HEK293T (cell line): ENCODE data around the gene TMEM209.
"Not testable (repeated sequence)": the region's sequence is repeated elsewhere in the genome, so short reads cannot be mapped to it uniquely, and the experiment has no call there.

Source experiments
- CTCF ChIA-PET: fragments of 350-600 bp; formaldehyde crosslinking; extraction: SDS; loops from one replicate; lab custom pipeline; 2021; ENCODE audit warnings: antibody characterized with exemption, inconsistent platforms; lab: Yijun Ruan, JAX
- POLR2A ChIA-PET: fragments of 350-600 bp; formaldehyde crosslinking; extraction: SDS; loops from one replicate; lab custom pipeline; 2020; ENCODE audit warnings: antibody characterized with exemption, inconsistent platforms; lab: Yijun Ruan, JAX
- DNase-seq: peaks from one replicate; pipeline ENCODE4 v3.0.0; 2012; ENCODE audit warnings: mixed read lengths; ENCODE audit errors: extremely low spot score
- ARNT ChIP-seq: fragments of 450-650 bp; IDR thresholded peaks from 2 replicates; pipeline ENCODE4 v1.6.1; 2017; ENCODE audit warnings: mild to moderate bottlenecking
- BHLHE40 ChIP-seq: fragments of 450-650 bp; IDR thresholded peaks from 2 replicates; pipeline ENCODE4 v1.6.1; 2016; ENCODE audit warnings: mild to moderate bottlenecking, moderate library complexity, borderline replicate concordance
- CTBP1 ChIP-seq: fragments of 450-650 bp; IDR thresholded peaks from 2 replicates; pipeline ENCODE4 v1.6.1; 2016; ENCODE audit warnings: borderline replicate concordance
- ELF4 ChIP-seq: fragments of 450-650 bp; IDR thresholded peaks from 2 replicates; pipeline ENCODE4 v1.6.1; 2017; ENCODE audit warnings: antibody characterized with exemption
- FOXA1 ChIP-seq: fragments of 450-650 bp; IDR thresholded peaks from 2 replicates; pipeline ENCODE4 v1.6.1; 2016; ENCODE audit warnings: mild to moderate bottlenecking
- FOXK2 ChIP-seq: fragments of 450-650 bp; IDR thresholded peaks from 2 replicates; pipeline ENCODE4 v1.6.1; 2016; ENCODE audit warnings: mild to moderate bottlenecking
- FOXM1 ChIP-seq: fragments of 450-650 bp; IDR thresholded peaks from 2 replicates; pipeline ENCODE4 v1.6.1; 2017; ENCODE audit warnings: mild to moderate bottlenecking, borderline replicate concordance
- HDGF ChIP-seq: fragments of 450-650 bp; IDR thresholded peaks from 2 replicates; pipeline ENCODE4 v1.6.1; 2017; ENCODE audit warnings: antibody characterized with exemption, borderline replicate concordance
- L3MBTL2 ChIP-seq: fragments of 450-650 bp; conservative IDR thresholded peaks from 2 replicates; pipeline ENCODE4 v1.6.1; 2016; ENCODE audit warnings: mild to moderate bottlenecking
- LEF1 ChIP-seq: fragments of 450-650 bp; IDR thresholded peaks from 2 replicates; pipeline ENCODE4 v1.6.1; 2017; ENCODE audit warnings: mild to moderate bottlenecking, borderline replicate concordance
- NFRKB ChIP-seq: fragments of 450-650 bp; IDR thresholded peaks from 2 replicates; pipeline ENCODE4 v1.6.1; 2016; ENCODE audit warnings: mild to moderate bottlenecking, moderate library complexity
- PKNOX1 ChIP-seq: fragments of 450-650 bp; IDR thresholded peaks from 2 replicates; pipeline ENCODE4 v1.6.1; 2016
- SP1 ChIP-seq: fragments of 450-650 bp; IDR thresholded peaks from 2 replicates; pipeline ENCODE4 v1.6.1; 2017
- SUZ12 ChIP-seq: fragments of 450-650 bp; IDR thresholded peaks from 2 replicates; pipeline ENCODE4 v1.6.1; 2016; ENCODE audit warnings: mild to moderate bottlenecking
- TARDBP ChIP-seq: fragments of 450-650 bp; IDR thresholded peaks from 2 replicates; pipeline ENCODE4 v1.6.1; 2016
- ZNF384 ChIP-seq: fragments of 450-650 bp; IDR thresholded peaks from 2 replicates; pipeline ENCODE4 v1.6.1; 2016

TMEM209 gene

GRCh38 chr7:130127821-130128317, 77.3 kb downstream of the TMEM209 start:
- ChIA-PET POLR2A (no interaction called here), CTCF (interaction anchor here (0.5 kb wide), 1 partner anchor 34 kb away, joined by 7 read pairs; no protein-coding TSS in a partner anchor)
- no peak for DNase-seq
- no peak for TF ChIP-seq ARNT
- no peak for TF ChIP-seq LEF1
- TF ChIP-seq L3MBTL2 = no peak
- no peak for TF ChIP-seq PKNOX1
- no peak for TF ChIP-seq CTBP1
- no peak for TF ChIP-seq FOXM1
- no peak for TF ChIP-seq ZNF384
- TF ChIP-seq TARDBP = no peak
- no peak for TF ChIP-seq BHLHE40
- no peak for TF ChIP-seq HDGF

- no peak for TF ChIP-seq L3MBTL2
- TF ChIP-seq FOXA1 = no peak
- TF ChIP-seq SP1 = no peak
- no peak for TF ChIP-seq PKNOX1
- CTCF ChIA-PET = no interaction called here
- POLR2A ChIA-PET = no interaction called here
- DNase-seq = no peak
These were observed 77.8 kb downstream of the TMEM209 start for GRCh38 chr7:130127404-130127803.

GRCh38 chr7:130126840-130127239, 78.4 kb downstream of the TMEM209 start:
- CTCF ChIA-PET, DNase-seq, POLR2A ChIA-PET: not testable (repeated sequence)

GRCh38 chr7:130124711-130125110, 80.5 kb downstream of the TMEM209 start:
- no peak for DNase-seq
- ChIA-PET CTCF (no interaction called here), POLR2A (no interaction called here)
- no peak for TF ChIP-seq LEF1
- no peak for TF ChIP-seq SP1
- TF ChIP-seq ZNF384 = no peak
- no peak for TF ChIP-seq CTBP1
- TF ChIP-seq FOXM1 = no peak

- ChIA-PET POLR2A (no interaction called here), CTCF (no interaction called here)
- no peak for DNase-seq
- no peak for TF ChIP-seq ELF4
- TF ChIP-seq PKNOX1 = no peak
- no peak for TF ChIP-seq ARNT
- TF ChIP-seq FOXM1 = no peak
- no peak for TF ChIP-seq SUZ12
- no peak for TF ChIP-seq FOXA1
- TF ChIP-seq ZNF384 = no peak
- TF ChIP-seq NFRKB = no peak
- no peak for TF ChIP-seq TARDBP
- TF ChIP-seq L3MBTL2 = no peak
- TF ChIP-seq SP1 = no peak
- TF ChIP-seq CTBP1 = no peak
- no peak for TF ChIP-seq BHLHE40
- TF ChIP-seq FOXK2 = no peak
- TF ChIP-seq LEF1 = no peak
These were observed 81.7 kb downstream of the TMEM209 start for GRCh38 chr7:130123501-130123900.

- CTCF ChIA-PET = no interaction called here
- no peak for DNase-seq
- TF ChIP-seq CTBP1 (no peak), HDGF (no peak), FOXA1 (no peak), ELF4 (no peak), PKNOX1 (no peak), ZNF384 (no peak), BHLHE40 (no peak), SUZ12 (no peak), SP1 (no peak), ARNT (no peak), L3MBTL2 (no peak), LEF1 (no peak), FOXM1 (no peak)
- POLR2A ChIA-PET = no interaction called here
These were observed 86.4 kb downstream of the TMEM209 start for GRCh38 chr7:130118801-130119200.
